Activated T-helper 9 cell treated with anti-CD3 and anti-CD28 coated beads, Interleukin-2, amount 50 U/mL, for 16 hours (primary cell): Measurements from ENCODE around the gene CRYL1.

Experiments
- DNase-seq: peaks from one replicate; pipeline ENCODE4 v3.0.0-alpha.2; 2020; ENCODE audit warnings: low read depth

The CRYL1 gene, protein sequence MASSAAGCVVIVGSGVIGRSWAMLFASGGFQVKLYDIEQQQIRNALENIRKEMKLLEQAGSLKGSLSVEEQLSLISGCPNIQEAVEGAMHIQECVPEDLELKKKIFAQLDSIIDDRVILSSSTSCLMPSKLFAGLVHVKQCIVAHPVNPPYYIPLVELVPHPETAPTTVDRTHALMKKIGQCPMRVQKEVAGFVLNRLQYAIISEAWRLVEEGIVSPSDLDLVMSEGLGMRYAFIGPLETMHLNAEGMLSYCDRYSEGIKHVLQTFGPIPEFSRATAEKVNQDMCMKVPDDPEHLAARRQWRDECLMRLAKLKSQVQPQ

DNA sequence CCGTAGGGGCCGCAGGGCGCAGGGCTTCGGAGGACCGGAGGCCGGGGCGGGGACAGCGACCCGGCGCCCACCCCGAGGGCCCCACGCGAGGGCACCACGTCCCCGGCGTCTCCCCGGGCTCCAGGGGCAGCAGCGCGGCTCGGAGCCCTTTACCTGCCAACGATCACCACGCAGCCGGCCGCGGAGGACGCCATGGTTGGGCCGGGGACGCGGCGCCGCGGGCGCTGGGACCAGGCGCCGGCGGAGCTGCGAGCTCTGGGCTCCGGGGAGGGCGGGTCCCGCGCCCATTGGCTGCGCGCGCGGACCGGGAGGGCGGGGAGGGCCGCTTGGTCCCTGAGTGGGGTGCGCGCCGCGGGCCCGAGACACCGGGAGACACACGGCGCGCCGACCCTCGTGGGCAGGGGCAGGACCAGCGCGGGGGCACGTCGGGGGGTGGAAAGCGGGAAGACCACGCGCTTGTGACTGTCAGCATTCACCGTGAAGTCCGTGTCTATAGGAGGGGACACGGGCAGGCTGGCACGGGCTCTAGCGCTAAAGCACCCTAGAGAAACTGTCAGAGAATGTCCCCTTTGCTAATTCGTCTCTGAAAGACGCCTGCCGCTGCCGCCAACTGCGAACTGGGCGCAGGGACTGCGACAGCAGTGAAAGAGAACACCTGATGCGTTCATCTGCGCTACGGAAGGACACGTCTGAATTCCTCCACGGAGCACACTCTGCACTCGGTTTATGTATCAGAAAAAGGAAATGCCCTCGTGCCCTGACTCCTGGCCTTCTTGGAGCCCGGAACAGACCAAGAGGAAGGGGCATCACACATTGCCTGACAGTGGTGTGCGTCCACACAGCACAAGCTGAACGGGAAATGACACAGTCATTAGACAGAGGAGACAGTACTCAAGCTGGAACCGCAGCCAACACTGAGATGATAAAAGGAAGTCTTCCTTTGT lies at the start of gene CRYL1:
Gene CRYL1 (minus strand): TSS at position 257 of the 944 bp plus-strand sequence. CDS start 63 bp downstream, at position 194.
- peak; percentile 66 for DNase-seq

DNA sequence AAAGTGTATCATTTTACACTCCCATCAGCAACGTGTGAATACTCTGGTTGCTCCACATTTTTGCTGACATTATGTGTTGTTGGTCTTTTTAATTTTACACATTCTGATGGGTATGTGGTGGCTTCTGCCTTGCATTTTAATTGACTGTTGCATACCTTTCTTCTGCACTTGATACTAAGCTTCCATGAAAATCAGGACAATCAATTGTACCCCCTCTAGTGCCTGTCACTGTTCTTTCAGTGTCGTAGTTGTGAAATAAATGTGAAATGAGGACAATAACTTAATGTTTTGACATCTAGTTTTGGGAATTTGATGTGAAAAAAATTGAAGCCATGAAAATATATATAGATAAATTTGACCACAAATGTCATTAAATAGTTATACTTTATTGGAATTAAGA lies 48.0 kb upstream of the CRYL1 start:
- DNase-seq = no peak

DNA sequence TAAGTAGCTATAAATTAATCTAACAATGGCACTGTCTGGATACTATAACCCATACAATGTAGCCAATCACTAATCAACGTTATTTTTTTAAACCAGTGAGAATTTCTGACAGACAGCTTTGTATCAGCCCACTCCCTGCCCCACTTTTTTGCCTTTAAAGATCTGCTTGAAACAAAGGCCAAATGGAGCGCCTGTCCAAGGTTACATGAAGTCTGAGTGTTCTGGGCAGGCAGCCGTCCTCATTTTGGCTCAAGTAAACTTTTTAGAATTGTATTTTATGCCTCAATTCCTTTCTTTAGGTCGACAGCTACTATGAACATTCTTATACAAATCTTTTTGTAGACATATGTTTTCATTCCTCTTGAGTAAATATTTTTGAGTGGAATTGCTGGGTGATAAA lies 47.5 kb upstream of the CRYL1 start:
- no peak for DNase-seq

DNA sequence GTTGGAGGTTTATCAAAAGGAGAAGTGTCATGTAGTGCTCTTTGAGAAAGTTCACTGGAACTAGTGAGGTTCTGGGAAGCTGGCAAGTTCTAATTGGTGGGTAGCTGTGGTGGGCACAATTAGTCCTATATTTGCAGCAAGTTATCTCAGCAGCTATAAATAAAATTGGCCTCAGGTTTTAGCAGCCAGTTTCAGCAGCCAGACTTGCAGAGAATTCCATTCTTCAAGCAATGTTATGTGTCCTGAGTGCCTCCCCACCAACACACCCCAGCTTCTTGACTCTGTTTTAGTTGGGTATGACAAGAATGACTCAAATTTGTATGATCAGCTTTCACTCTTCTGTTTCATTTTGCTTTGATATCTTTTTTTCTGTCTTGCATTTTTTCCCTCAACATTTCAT lies 46.0 kb upstream of the CRYL1 start:
- no peak for DNase-seq

DNA sequence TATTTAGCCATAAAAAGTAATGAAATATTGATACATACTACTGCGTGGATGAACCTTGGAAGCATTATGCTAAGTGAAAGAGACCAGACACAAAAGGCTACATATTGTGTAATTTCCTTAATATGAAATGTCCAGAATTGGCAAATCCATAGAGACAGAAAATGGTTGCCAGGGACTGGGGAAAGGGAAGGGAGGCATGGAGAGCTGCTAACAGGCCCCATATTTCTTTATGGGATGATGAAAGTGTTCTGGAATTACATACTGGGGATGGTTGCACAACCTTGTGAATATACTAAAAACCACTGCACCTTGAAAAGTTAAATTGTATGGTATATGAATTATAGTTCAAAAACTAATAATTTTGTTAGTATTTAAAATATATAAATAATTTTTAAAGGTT lies 44.9 kb upstream of the CRYL1 start:
- no peak for DNase-seq

DNA sequence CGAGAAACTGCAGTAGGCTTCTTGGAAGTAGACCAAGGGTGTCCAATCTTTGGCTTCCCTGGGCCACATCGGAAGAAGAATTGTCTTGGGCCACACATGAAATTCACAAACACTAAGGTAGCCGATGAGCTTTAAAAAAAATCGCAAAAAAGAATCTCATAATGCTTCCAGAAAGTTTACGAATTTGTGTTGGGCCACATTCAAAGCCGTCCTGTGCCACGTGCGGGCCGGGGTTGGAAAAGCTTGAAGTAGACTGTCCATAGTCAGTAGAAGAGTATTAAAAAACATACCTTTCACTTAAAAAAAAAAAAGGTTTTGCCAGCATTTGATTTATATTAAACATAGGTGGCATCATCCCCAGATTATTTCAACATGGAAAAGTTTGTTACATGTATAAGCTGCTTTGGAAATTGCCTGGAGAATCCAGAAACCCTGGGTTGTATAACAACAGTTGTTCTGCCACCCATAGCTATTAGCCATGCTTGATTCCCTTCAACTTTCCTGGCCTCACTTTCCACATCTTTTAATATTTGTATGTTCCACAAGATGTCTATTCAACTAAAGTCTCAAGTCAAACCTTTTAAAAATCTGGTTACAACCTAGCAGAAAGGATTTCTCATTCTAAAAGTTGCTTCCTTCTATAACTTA lies 42.3 kb upstream of the CRYL1 start:
- DNase-seq = no peak

DNA sequence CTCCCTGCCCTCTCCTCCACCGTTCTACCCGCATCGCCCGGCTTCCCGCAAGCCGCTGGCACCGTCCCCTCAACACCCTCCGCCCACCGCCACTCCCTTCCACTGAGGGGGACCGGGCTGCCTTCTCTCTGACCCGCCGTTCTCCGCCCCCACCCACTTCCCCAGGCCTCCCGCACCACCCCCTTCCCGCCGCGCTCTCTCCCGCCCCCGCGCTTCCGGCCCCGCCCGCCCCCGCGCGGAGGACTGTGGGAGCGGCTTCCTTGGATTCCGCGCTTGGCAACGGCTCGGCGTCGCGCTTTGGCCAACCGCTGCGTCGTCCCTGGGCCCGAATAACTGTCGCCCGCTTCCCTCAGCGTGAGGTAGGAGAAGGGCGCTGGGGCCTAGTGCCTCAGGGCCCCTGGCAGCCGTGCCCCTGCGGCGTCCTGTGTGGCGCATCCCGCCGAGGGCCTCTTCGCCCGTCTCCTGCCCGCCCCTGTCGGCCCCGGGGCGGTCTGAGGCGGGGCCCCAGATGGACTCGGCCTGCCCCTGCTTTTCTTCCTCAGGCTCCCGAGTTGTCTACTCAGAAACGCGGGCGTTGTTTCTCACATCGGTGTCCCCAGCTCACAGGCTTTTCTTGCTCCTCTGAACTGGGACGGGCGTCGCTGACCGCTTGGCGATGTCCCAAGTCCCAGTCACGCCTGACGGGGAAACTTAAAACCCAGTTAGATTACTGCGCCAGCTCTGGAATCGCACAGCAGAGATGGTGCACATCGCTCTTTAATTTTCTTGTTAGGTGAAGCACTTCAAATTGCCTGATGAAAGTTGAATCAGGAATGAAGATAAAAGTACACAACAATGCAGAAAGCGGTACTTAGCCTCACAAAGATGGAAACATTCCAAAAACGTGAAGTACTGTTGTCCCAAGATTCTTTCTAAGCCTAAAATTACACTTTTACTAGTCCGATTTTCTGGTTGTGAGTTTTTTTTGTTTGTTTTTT lies 41.5 kb upstream of the CRYL1 start, which contains the start of gene IFT88:
Gene IFT88 (plus strand): TSS at position 260 of the 977 bp plus-strand sequence. CDS start 7,229 bp downstream, outside the sequence.
- DNase-seq = peak; percentile 70

DNA sequence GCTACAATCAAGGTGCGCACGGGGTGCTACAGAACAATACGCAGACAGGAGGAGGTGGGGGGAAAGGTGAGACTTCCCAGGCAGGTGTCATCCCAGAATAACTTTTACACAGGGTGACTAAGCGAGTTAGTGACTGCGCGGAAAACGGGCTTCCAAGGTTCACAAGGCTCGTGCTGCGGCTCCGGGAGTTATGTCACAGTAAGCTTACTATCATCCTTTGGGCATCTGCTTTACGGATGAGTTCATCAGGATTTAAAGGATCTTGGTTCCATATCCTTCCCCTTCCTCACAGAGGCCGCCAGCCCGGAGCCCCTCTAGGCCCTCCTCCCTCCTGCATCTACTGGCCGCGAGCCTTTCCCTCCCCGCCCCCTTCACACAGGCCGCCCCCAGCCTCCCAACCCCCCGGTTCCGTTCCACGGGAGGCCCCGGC lies 40.8 kb upstream of the CRYL1 start:
- no peak for DNase-seq

DNA sequence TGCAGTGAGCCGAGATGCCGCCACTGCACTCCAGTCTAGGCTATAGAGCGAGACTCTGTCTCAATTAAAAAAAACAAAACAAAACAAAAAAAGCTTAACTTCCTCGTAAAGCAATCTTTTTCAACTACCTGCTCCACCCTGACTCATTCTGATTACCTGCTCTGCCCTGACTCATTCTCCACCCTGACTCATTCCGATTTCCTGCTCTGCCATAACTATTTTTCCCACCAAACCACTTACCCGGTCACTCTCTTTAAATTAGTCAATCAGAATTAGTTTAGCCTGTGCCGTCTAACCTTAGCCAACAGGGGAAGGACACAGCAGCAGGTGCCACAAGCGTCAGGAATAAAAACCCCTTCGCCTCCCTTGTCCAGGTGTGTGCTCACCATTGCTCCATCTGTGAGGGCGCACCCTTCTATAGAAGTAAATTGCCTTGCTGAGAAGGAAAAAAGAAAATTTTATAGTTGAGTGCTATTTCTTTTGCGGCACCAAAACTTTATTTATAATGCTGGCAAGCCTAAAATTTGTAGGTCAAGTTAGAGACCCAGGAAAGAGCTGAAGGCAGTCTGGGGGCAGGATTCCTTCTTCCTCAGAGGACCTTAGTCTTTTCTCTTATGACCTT lies 39.6 kb upstream of the CRYL1 start:
- no peak for DNase-seq

DNA sequence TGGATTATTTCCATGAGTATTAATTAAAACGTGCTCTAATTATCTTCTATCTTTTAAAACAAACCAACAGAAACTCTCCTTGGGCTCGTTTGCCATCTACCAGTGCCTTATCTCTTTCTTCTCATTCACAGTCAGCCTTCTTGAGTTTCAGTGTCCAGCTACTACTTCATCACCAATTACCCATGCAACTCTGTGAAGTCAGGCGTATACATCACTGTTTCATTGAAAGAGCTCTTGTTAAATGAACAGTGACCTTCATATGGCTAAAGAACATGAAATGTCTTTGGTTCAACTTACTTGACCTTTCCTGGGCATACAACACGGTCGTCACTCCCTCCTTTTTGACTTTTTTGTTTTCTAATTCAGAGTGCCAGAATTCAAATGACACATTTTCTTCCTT lies 36.1 kb upstream of the CRYL1 start:
- no peak for DNase-seq

DNA sequence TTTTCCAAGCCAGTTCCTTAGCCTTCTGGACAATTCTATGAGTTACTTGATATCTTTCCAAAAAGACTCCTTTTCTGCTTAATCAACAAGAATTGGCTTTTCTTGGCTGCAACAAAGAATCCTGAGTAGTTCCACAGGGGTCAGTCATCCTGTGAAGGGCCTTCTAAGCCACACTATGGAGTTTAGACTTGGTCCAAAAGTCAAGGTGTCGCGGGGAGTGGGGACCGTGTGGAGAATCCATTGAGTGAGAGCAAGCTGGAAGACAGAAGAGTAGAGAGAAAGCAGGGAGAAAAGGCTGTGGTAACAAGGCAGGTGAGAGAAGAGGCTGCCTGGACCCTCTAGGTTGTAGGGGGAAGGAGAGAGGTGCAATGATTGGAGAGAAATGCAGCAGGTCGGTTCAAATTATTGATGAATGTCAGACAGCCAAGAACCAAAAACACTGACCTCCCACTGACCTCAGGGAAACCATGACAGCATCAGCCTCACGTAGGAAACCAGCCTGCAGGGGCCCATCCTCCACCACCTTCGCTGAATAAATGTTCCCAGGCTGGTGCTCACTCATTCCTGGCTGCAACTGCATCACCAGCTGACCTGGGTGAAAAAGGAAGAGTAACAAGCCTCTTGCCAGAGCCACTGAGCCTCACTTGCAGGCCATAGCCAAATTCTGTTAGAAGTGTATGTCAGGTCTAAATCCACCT lies 34.2 kb upstream of the CRYL1 start:
- DNase-seq = no peak

DNA sequence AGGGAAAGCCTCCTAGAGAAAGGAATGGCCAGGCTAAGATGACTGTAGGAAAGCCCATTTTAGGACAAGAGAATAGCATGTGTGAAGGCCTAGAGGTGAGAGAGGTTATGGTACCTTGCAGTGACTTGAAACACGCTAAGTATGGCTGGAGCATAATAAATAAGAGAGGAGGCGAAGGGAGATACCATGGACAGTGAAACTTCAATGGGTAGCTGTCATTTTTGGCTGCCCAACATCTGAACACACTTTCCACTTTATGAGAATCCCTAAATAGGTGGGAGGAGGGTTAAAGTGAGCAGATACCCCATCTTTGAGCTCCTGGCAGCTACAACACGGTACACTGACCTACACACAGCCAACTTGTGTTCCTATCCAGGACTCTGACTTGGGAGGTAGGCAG lies 33.3 kb upstream of the CRYL1 start:
- DNase-seq = no peak

DNA sequence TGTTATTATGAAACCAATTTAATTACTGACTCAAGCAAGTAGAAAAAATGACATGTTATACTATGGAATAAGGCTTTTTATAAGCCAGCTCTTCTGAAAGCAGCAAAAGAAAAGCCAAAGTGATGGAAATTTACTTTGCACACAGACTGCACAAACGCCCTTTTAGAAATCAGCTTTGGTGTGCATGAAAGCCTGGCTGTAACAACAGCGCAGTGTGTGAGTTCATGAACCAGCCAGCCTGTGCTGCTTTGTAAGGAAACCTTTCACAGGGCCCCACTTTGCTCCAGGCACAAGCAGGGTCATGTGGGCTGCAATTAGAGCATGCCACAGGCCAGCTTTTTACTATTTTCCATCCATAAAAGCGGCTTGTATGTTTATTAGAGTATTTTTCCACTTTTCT lies 27.7 kb upstream of the CRYL1 start:
- no peak for DNase-seq

DNA sequence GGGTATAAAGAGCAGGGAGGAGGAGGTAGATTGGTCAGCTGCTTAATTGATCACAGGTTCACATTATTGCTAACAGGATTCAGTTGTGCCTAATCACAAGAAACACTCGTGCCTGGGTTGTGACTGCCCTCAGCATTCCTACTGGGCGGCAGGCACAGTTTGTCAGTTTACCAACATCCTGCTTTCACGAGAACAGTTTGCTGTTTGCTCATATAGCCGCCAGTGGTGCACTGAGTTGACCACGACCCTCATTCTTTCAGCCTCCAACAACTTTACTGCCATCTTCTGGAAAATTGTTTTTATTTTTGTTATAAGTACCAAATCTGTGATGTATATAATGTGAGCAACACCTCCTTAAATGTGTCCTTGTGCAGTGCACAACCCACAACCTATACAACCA lies 25.1 kb upstream of the CRYL1 start:
- no peak for DNase-seq

DNA sequence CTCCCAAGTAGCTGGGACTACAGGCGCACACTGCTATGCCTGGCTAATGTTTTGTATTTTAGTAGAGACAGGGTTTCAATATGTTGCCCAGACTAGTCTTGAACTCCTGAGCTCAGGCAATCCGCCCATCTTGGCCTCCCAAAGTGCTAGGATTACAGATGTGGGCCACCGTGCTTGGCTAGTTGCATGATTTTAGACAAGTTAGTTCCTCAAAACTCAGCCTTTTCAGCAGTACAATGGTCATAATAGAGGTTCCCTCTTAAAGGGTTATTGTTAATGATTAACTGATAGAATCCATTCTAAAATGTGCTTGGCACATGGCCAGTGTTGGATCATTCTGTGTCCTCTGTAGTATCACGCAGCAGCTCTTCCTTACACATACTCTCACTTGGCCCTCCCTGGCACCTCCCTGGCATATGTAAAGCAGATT lies 21.8 kb upstream of the CRYL1 start:
- DNase-seq = no peak

DNA sequence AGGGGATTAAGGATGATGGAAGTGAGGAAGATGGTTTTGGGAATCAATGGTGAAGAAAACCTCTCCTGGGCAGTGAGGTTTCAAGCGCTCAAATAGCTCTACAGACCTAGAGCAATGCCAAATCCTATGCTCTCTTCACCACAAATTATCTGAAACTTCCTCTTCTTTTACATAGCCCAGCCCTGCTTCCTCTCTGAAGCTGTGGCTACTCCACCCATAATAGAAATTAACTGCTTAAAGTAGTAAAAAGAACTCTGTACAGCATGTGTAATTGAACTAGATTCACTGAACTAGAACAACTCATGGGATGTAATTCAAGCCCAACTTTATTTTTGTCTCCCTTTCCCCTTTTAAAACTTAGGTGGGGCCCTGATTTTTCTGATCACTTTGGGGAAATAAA lies 20.9 kb upstream of the CRYL1 start:
- no peak for DNase-seq

DNA sequence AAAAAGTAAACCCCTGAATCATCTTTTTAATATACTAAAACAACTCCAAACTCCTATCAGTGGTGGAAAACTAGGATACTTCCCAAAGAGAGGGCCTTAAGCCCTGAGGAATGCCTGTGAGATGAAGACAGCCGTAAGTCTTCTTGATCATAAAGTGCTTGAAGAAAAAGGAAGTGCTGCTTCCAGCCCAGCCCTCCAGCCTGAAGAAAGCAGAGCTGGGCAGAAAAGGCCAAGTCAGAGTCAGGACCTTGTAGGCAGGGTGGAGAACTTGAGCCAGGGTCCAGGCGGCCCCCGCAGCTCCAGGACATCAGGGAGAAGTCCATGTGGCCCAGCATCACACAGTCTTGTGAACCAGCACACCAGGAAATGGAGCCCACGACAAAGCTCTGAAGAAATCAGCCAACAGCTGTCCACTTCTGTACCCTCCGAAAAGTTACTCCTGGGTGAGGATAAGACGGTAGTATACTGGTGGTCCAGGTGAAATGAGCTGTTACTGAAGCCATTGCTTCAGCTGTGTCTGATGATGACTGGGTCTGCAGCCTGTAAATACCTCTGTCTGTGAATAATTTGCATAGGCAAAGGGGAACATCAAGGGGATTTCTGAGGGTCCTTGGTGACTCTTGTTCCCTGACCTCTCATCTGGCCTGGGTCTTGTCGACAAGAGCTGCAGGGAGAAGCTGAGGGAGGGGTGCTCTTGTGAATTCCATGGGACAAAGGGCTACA lies 18.7 kb upstream of the CRYL1 start:
- no peak for DNase-seq

DNA sequence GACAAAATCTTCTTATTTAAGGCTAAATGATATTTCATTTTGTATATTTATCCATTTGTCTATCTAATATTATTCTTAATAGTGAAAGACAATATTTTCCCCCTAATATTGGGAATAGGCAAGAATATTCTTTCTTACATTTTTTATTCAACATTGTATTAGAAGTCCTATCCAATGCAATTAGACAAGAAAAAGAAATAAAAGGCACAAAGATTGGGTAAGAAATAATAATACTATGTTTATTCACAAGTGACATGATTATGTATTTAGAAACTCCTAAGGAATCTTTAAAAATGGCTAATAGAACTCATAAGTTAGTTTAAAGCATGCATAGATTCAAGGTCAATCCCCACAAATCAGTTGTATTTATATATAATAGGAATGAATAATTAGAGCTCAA lies 11.3 kb upstream of the CRYL1 start:
- DNase-seq = no peak

DNA sequence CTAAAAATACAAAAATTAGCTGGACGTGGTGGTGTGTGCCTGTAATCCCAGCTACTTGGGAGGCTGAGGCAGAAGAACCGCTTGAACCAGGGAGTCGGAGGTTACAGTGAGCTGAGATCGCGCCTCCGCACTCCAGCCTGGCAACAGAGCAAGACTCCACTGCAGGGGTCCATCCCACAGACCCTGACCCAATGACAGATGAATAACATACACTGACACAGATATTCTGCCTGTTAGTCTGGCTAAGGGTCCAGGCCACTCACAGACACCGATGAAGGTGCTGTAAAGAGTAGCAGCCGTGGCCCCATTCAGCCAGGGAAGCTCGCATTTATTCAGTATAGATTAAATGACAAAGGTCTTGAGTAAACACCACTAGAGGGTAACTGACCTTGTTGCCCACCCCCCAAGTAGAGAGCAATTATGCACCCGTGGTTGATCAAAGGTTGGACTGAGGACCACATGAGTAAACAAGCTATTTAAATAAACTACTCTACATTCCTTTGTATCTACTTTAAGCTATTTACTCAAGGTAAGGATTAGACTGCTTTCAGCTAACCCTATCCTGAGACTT lies 8.5 kb upstream of the CRYL1 start:
- no peak for DNase-seq
